OCI-LY7 (cell line): ENCODE results near the gene EHF. TPM values are rescaled to one million over a fixed set of nuclear protein-coding genes. Genes with fewer than 3 reads are reported as not detected.

Experiments
- BruUV-seq: library from RNA; stranded (reverse); fragments of 400-500 nt; replicated peaks from 2 replicates; lab custom pipeline; 2021; lab: Mats Ljungman, UMichigan
- CTCF ChIA-PET: fragments of 300-600 bp; sonication (Branson Sonifier 250); formaldehyde crosslinking; loops from one replicate; lab custom pipeline; 2022; ENCODE audit warnings: antibody characterized with exemption; ENCODE audit not compliant: unreplicated experiment; lab: Charles Lee
- POLR2A ChIA-PET: fragments of 300-600 bp; sonication (Branson Sonifier 250); formaldehyde crosslinking; loops from one replicate; lab custom pipeline; 2022; ENCODE audit warnings: antibody characterized with exemption; lab: Charles Lee
- DNase-seq: peaks from one replicate; pipeline ENCODE4 v3.0.0-alpha.2; 2015; ENCODE audit warnings: low spot score
- H2AFZ ChIP-seq: fragments of 200-600 bp; sonication (generic), shearing (Covaris generic); 2 replicates; pipeline ENCODE4 v1.6.1; 2014; ENCODE audit warnings: mild to moderate bottlenecking, antibody characterized with exemption, low read length, moderate library complexity
- H3K27ac ChIP-seq: fragments of 200-600 bp; sonication (generic); 2 replicates; pipeline ENCODE4 v1.5.1; 2014; ENCODE audit warnings: mixed run types, low read depth, mild to moderate bottlenecking, moderate library complexity, low read length, inconsistent platforms; ENCODE audit not compliant: poor library complexity, severe bottlenecking
- H3K36me3 ChIP-seq: fragments of 200-600 bp; sonication (generic); 2 replicates; pipeline ENCODE4 v1.6.1; 2014; ENCODE audit warnings: mild to moderate bottlenecking, antibody characterized with exemption, low read length, moderate library complexity, mixed read lengths; ENCODE audit not compliant: insufficient read depth
- H3K4me1 ChIP-seq: fragments of 200-600 bp; sonication (generic); 2 replicates; pipeline ENCODE4 v1.5.1; 2014; ENCODE audit warnings: mild to moderate bottlenecking, low read length; ENCODE audit not compliant: insufficient read depth, poor library complexity, severe bottlenecking
- H3K4me2 ChIP-seq: fragments of 200-600 bp; sonication (generic); 2 replicates; pipeline ENCODE4 v1.6.1; 2014; ENCODE audit warnings: mild to moderate bottlenecking, low read length
- H3K4me3 ChIP-seq: fragments of 200-600 bp; sonication (generic); 2 replicates; pipeline ENCODE4 v1.5.1; 2014; ENCODE audit warnings: mild to moderate bottlenecking, low read depth, low read length; ENCODE audit not compliant: poor library complexity, severe bottlenecking
- H3K79me2 ChIP-seq: fragments of 200-600 bp; sonication (generic); 2 replicates; pipeline ENCODE4 v1.6.1; 2016; ENCODE audit warnings: low read depth, mild to moderate bottlenecking, low read length, moderate library complexity, mixed read lengths; ENCODE audit not compliant: insufficient read depth
- H3K9me2 ChIP-seq: fragments of 200-600 bp; sonication (generic); 2 replicates; pipeline ENCODE4 v1.6.1; 2016; ENCODE audit warnings: mild to moderate bottlenecking, low read length, mixed read lengths; ENCODE audit not compliant: insufficient read depth
- H3K9me3 ChIP-seq: fragments of 200-600 bp; sonication (generic); 2 replicates; pipeline ENCODE4 v1.6.1; 2014; ENCODE audit warnings: mild to moderate bottlenecking, mixed run types, low read length, mixed read lengths
- H4K20me1 ChIP-seq: fragments of 200-600 bp; sonication (generic); 2 replicates; pipeline ENCODE4 v1.6.1; 2014; ENCODE audit warnings: mild to moderate bottlenecking, antibody characterized with exemption, low read length, moderate library complexity, mixed read lengths; ENCODE audit not compliant: insufficient read depth
- CTCF ChIP-seq: fragments of 200-600 bp; sonication (generic); conservative IDR thresholded peaks from 2 replicates; pipeline ENCODE4 v1.5.1; 2014; ENCODE audit warnings: mild to moderate bottlenecking, antibody characterized with exemption, low read length, moderate library complexity, mixed read lengths
- EZH2phosphoT487 ChIP-seq: fragments of 200-600 bp; sonication (generic); IDR thresholded peaks from 2 replicates; pipeline ENCODE4 v1.6.1; 2018; ENCODE audit warnings: low read depth, borderline replicate concordance, mild to moderate bottlenecking, mixed run types, antibody characterized with exemption, low read length, moderate library complexity, mixed read lengths
- intact Hi-C: fragments of 100-400 bp; cut with micrococcal nuclease; formaldehyde crosslinking; loops from one replicate; pipeline ENCODE4 v1.10.0; 2022; ENCODE audit not compliant: unreplicated experiment
- total RNA-seq, 2 experiments: library from RNA; depleted of rRNA in 1 of 2; stranded (reverse); fragments of >200 nt in 1 of 2; shearing (Covaris generic) in 1 of 2; gene quantifications; 2 replicates each; pipeline ENCODE4 v1.2.3, GENCODE V29; 2014 to 2022

The EHF gene
- total RNA-seq, 2 experiments from 2014 or later: not detected

GRCh38 chr11:34668583-34669053 lies 47.7 kb downstream of the EHF start:
- no peaks in the 10 kb centered on the region for H3K9me2 ChIP-seq
- H3K4me2 ChIP-seq: no peak overlapping the region
- intact Hi-C loops: no loop called here
- no peak for DNase-seq
- H3K9me3 ChIP-seq: no peaks in the 10 kb centered on the region
- no peak overlapping the region for H3K27ac ChIP-seq
- no peaks in the 10 kb centered on the region for H3K36me3 ChIP-seq
- H3K4me3 ChIP-seq: no peak overlapping the region
- H4K20me1 ChIP-seq: no peaks in the 10 kb centered on the region
- no peaks in the 10 kb centered on the region for H3K4me1 ChIP-seq
- no peaks in the 10 kb centered on the region for H3K79me2 ChIP-seq
- CTCF ChIA-PET: no interaction called here
- POLR2A ChIA-PET: no interaction called here
- no TSS peak for BruUV-seq
- H2AFZ ChIP-seq: no peak overlapping the region
- TF ChIP-seq EZH2phosphoT487: no peak
- TF ChIP-seq CTCF: no peak

- no peaks in the 10 kb centered on the region for H3K79me2 ChIP-seq
- no peaks in the 10 kb centered on the region for H3K36me3 ChIP-seq
- no peak overlapping the region for H3K4me3 ChIP-seq
- no peak overlapping the region for H3K27ac ChIP-seq
- ChIA-PET POLR2A (no interaction called here), CTCF (no interaction called here)
- H2AFZ ChIP-seq: no peak overlapping the region
- intact Hi-C loops: no loop called here
- BruUV-seq: no TSS peak
- H3K9me3 ChIP-seq: no peaks in the 10 kb centered on the region
- DNase-seq: no peak
- H4K20me1 ChIP-seq: no peaks in the 10 kb centered on the region
- no peaks in the 10 kb centered on the region for H3K4me1 ChIP-seq
- TF ChIP-seq EZH2phosphoT487 (no peak), CTCF (no peak)
- no peaks in the 10 kb centered on the region for H3K9me2 ChIP-seq
- H3K4me2 ChIP-seq: no peak overlapping the region
Measured at GRCh38 chr11:34669458-34669857, 48.6 kb downstream of the EHF start.

GRCh38 chr11:34671117-34671516 lies 50.2 kb downstream of the EHF start:
- TF ChIP-seq EZH2phosphoT487: no peak
- no peak for TF ChIP-seq CTCF
- Histone ChIP-seq H3K27ac (no peak overlapping the region), H3K9me3 (no peaks in the 10 kb centered on the region), H3K4me1 (no peaks in the 10 kb centered on the region), H3K36me3 (no peaks in the 10 kb centered on the region), H3K9me2 (no peaks in the 10 kb centered on the region), H3K79me2 (no peaks in the 10 kb centered on the region), H3K4me2 (no peak overlapping the region), H4K20me1 (no peaks in the 10 kb centered on the region), H2AFZ (no peak overlapping the region), H3K4me3 (no peak overlapping the region)
- ChIA-PET CTCF (no interaction called here), POLR2A (interaction anchor here (1.0 to 1.1 kb wide), 3 partner anchors 8 to 21 kb away, joined by 3 read pairs; no protein-coding TSS in a partner anchor)
- intact Hi-C loops: no loop called here
- BruUV-seq: no TSS peak
- DNase-seq: no peak
